Spinal cord (tissue), 10 donors: Measurements from ENCODE around the gene TBL1XR1. TPM values are rescaled to one million over a fixed set of nuclear protein-coding genes. Genes with fewer than 3 reads are reported as not detected.
"Not testable (repeated sequence)": the region's sequence is repeated elsewhere in the genome, so short reads cannot be mapped to it uniquely, and the experiment has no call there.

Experiments used
- DNase-seq, 6 donors: peaks; one replicate each; pipeline versions ENCODE4 v3.0.0 to v3.0.0-alpha.2; 2013 to 2015; ENCODE audit warnings: low spot score in 6 of 6, low read depth in 4 of 6
- H3K27ac ChIP-seq: one replicate; pipeline ENCODE4 v1.5.1; 2013; ENCODE audit warnings: low read depth, low read length, control low read depth
- H3K27me3 ChIP-seq: one replicate; pipeline ENCODE4 v1.6.1; 2013; ENCODE audit warnings: low read length; ENCODE audit not compliant: control insufficient read depth, insufficient read depth
- H3K36me3 ChIP-seq: one replicate; pipeline ENCODE4 v1.6.1; 2013; ENCODE audit warnings: low read length; ENCODE audit not compliant: control insufficient read depth, insufficient read depth
- H3K4me1 ChIP-seq: one replicate; pipeline ENCODE4 v1.6.1; 2013; ENCODE audit warnings: low read length; ENCODE audit not compliant: control insufficient read depth, insufficient read depth
- H3K4me3 ChIP-seq: one replicate; pipeline ENCODE4 v1.5.1; 2013; ENCODE audit warnings: low read depth, low read length, control low read depth
- H3K9me3 ChIP-seq: one replicate; pipeline ENCODE4 v1.6.1; 2013; ENCODE audit warnings: low read length; ENCODE audit not compliant: control insufficient read depth, insufficient read depth
- WGBS: methylation state at CpG from one replicate; pipeline ENCODE4 v1.1.5; 2013; ENCODE audit warnings: missing lambda C conversion rate; ENCODE audit not compliant: insufficient coverage; 5-methylcytosine and 5-hydroxymethylcytosine counted together
- polyA plus RNA-seq, 2 donors: library from polyadenylated mRNA; unstranded; fragments of 120-200 nt; gene quantifications; one replicate each; pipeline ENCODE4 v1.2.1, GENCODE V29; 2013; ENCODE audit not compliant: insufficient read length in 2 of 2
- total RNA-seq, 2 donors: library from RNA; depleted of rRNA in 1 of 2; stranded (reverse); fragments of 120-200 nt in 1 of 2; fragments of >200 nt in 1 of 2; gene quantifications; one replicate each; pipeline versions ENCODE4 v1.2.3 to v1.2.4, GENCODE V29; 2013 to 2014
- donor health status: healthy.

Gene TBL1XR1
- total and polyA plus RNA-seq, 4 donors = 81.6 to 193 (median 110) TPM

DNA sequence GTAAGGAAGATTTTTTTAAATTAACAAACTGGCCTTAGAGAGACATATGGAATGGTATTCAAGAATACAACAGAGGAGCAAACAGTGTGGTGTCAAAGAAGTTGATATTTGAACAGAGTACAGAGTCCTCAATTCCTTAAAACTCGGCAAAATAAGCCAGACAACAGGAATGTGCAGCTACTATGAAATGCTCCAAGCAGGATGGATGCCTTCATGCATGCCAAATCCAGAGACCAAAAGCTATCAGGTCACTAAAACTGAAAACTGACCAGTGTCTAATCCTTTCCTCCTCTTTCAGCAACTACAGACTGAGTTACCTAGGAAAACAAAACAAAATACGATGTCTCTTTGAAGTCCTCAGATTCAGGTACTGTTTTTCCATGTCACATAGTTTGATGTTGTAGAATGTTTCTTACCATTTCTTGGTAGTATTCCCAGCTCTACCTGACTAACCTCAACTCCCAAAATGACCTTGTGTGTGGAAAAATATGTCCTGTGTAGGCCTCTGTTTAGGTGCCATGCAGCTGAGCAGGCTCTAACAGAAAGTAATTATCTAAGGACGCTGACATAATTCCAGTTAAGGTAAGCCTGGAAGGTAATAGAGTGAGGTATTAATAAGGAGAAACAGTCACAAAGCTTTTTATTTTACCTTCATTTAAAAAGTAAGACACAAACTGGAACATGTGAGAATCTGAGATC lies 46.9 kb downstream of the TBL1XR1 start:
- no peak for DNase-seq
- Histone ChIP-seq H3K4me3 (no peak overlapping the region), H3K4me1 (peaks cover 3% of the 10 kb centered on the region), H3K27ac (no peak overlapping the region), H3K27me3 (no peaks in the 10 kb centered on the region), H3K36me3 (no peaks in the 10 kb centered on the region), H3K9me3 (no peaks in the 10 kb centered on the region)
- 41% methylated on average over 2 of the region's 3 CpGs for WGBS

GRCh38 chr3:177149106-177149505 lies 48.2 kb downstream of the TBL1XR1 start:
- H3K27me3 ChIP-seq = no peaks in the 10 kb centered on the region
- no peaks in the 10 kb centered on the region for H3K9me3 ChIP-seq
- no peaks in the 10 kb centered on the region for H3K36me3 ChIP-seq
- WGBS = 78% methylated on average over 3 of the region's 3 CpGs
- H3K4me1 ChIP-seq = peaks cover 3% of the 10 kb centered on the region
- DNase-seq = no peak
- H3K4me3 ChIP-seq = no peak overlapping the region
- H3K27ac ChIP-seq = no peak overlapping the region

DNA sequence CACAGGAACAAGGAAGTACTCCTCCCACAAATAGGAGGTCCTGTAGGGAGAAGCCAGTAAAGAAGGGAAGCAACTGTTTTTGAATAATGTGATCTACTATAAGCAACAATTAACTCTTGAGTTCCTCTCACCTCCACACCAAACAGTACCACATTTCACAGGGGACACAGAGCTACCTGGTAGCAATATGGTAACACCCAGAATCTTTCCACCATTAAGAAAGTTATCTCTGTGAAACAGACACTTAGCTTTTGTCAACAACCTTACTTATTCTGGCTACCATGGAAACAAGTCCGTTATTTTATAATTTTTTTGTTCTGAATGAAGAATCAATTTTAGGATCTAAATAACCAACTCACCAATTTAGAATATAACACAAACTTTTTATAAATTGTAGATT lies 49.5 kb downstream of the TBL1XR1 start:
- no peaks in the 10 kb centered on the region for H3K9me3 ChIP-seq
- no peak overlapping the region for H3K27ac ChIP-seq
- no peak overlapping the region for H3K4me3 ChIP-seq
- H3K36me3 ChIP-seq = no peaks in the 10 kb centered on the region
- no peak for DNase-seq
- no peaks in the 10 kb centered on the region for H3K27me3 ChIP-seq
- peaks cover 3% of the 10 kb centered on the region for H3K4me1 ChIP-seq
- WGBS = no CpG with 5 or more reads among the region's 1 CpG

GRCh38 chr3:177146646-177147045 lies 50.6 kb downstream of the TBL1XR1 start:
- DNase-seq = no peak
- Histone ChIP-seq H3K27me3 (no peaks in the 10 kb centered on the region), H3K9me3 (no peaks in the 10 kb centered on the region), H3K27ac (no peak overlapping the region), H3K4me1 (peaks cover 3% of the 10 kb centered on the region), H3K4me3 (no peak overlapping the region), H3K36me3 (no peaks in the 10 kb centered on the region)
- WGBS = 100% methylated on average over 1 of the region's 4 CpGs

DNA sequence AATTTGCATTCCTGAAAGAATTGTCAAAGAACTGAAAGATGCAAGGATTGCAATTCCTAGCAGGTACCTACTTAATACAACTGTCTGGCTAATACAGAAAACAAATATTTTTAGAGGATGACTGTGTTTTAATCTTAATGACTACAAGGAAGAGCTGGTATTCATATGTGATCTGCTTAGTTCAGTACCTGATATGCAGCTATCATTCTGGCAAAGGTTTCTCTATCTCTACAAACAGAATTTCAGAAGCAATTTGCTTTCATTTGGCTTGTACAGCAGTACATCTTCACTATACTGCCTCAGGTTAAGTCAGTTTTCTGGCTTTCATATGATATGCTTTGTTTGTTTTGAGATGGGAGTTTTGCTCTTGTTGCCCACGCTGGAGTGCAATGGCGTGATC lies 51.3 kb downstream of the TBL1XR1 start:
- Histone ChIP-seq H3K36me3 (no peaks in the 10 kb centered on the region), H3K27me3 (no peaks in the 10 kb centered on the region), H3K4me3 (no peak overlapping the region), H3K27ac (no peak overlapping the region), H3K4me1 (no peaks in the 10 kb centered on the region), H3K9me3 (no peaks in the 10 kb centered on the region)
- no peak for DNase-seq
- 89% methylated on average over 2 of the region's 2 CpGs for WGBS

- H3K4me1 ChIP-seq = no peaks in the 10 kb centered on the region
- no CpG with 5 or more reads among the region's 1 CpG for WGBS
- no peak overlapping the region for H3K27ac ChIP-seq
- no peaks in the 10 kb centered on the region for H3K27me3 ChIP-seq
- H3K36me3 ChIP-seq = no peaks in the 10 kb centered on the region
- DNase-seq = no peak
- H3K9me3 ChIP-seq = no peaks in the 10 kb centered on the region
- H3K4me3 ChIP-seq = no peak overlapping the region
Measured at GRCh38 chr3:177145381-177145780, 51.9 kb downstream of the TBL1XR1 start.

DNA sequence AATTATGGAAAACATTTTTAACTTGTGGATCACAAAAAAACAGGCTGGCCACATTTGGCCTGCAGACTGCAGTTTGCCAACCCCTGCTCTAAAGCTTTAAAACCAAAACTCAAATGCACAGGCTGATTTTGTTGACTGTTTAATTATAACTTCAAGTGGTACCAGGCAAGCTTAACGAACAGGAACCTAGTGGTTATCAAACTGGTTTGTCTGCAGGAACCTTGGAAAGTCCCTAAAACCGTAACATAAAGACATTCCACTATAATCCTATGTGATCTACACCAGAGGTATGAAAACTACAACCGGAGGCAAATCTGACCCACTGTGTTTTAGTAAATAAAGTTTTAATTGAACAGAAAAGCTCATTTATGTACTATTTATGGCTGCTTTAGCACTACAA lies 52.4 kb downstream of the TBL1XR1 start:
- no peak for DNase-seq
- 83% methylated on average over 1 of the region's 3 CpGs for WGBS
- Histone ChIP-seq H3K36me3 (no peaks in the 10 kb centered on the region), H3K4me3 (no peak overlapping the region), H3K27ac (no peak overlapping the region), H3K9me3 (no peaks in the 10 kb centered on the region), H3K4me1 (no peaks in the 10 kb centered on the region), H3K27me3 (no peaks in the 10 kb centered on the region)

DNA sequence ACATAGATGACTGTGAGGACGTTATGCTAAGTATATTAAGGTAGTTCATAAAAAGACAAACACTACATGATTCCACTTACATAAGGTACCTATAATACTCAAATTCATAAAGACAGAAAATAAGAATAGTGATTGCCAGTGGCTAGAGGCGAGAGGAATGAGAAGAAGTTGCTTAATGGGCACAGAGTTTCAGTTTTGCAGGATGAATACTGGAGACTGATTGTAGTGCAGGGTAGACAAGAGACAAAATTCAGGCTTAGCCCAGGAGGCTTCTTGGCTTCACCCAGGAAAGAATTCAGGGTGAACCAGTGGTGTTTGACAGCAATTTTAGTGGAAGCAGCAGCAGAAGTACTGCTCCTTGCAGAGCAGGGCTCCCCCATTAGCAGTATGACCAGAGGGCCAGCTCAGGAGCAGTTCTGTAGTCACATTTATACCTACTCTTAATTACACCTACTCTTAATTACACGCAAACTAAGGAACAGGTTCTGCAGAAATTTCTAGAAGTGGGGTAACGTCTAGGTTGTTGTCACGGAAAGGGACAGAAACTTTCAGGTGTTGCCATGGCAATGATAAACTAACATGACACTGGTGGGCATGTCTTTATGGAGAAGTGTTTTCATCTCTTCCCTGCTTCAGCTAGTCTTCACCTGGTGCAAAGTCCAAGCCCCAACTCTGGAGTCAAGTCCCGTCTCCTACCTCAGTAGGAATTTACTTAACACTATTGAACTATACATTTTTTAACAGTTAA lies 55.2 kb downstream of the TBL1XR1 start:
- no peaks in the 10 kb centered on the region for H3K27me3 ChIP-seq
- WGBS = 83% methylated on average over 3 of the region's 6 CpGs
- no peaks in the 10 kb centered on the region for H3K9me3 ChIP-seq
- H3K4me3 ChIP-seq = no peak overlapping the region
- DNase-seq = no peak
- H3K4me1 ChIP-seq = no peaks in the 10 kb centered on the region
- H3K36me3 ChIP-seq = peaks cover 3% of the 10 kb centered on the region
- H3K27ac ChIP-seq = no peak overlapping the region

GRCh38 chr3:177141471-177141870 lies 55.8 kb downstream of the TBL1XR1 start:
- Histone ChIP-seq H3K36me3 (peaks cover 3% of the 10 kb centered on the region), H3K4me1 (no peaks in the 10 kb centered on the region), H3K27me3 (no peaks in the 10 kb centered on the region), H3K27ac (no peak overlapping the region), H3K9me3 (no peaks in the 10 kb centered on the region), H3K4me3 (no peak overlapping the region)
- no peak for DNase-seq
- no CpG with 5 or more reads among the region's 6 CpGs for WGBS

DNA sequence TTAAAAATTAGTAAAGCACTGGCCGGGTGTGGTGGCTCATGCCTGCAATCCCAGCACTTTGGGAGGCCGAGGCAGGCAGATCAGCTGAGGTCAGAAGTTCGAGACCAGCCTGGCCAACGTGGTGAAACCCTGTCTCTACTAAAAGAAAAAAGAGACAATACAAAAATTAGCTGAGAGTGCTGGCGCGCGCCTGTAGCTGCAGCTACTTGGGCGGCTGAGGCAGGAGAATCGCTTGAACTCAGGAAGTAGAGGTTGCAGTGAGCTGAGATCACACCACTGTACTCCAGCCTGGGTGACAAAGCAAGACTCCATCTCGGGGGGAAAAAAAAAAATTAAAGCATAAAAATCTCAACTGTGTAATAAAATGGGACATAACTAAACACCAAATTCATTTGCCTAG lies 58.1 kb downstream of the TBL1XR1 start:
- not testable (repeated sequence) for DNase-seq, H3K36me3 ChIP-seq, H3K27ac ChIP-seq, H3K4me3 ChIP-seq, H3K9me3 ChIP-seq, H3K27me3 ChIP-seq, H3K4me1 ChIP-seq
- WGBS = no CpG with 5 or more reads among the region's 10 CpGs
